IMR-90 (cell line): ENCODE measurements around the gene AKAP6. TPM values are rescaled to one million over a fixed set of nuclear protein-coding genes. Genes with fewer than 3 reads are reported as not detected.

Source experiments
- ATAC-seq: fragments of 200-7000 bp; cut with Tn5 transposase; 2 replicates; pipeline ENCODE4 v1.9.1; 2020; ENCODE audit warnings: low read depth, mild to moderate bottlenecking, moderate library complexity
- BruUV-seq: library from RNA; stranded (reverse); fragments of 400-500 nt; replicated peaks from 2 replicates; lab custom pipeline; 2021; lab: Mats Ljungman, UMichigan
- CTCF ChIA-PET: fragments of 300-600 bp; formaldehyde crosslinking; extraction: SDS; loops from one replicate; lab custom pipeline; 2021; ENCODE audit warnings: antibody characterized with exemption; lab: Yijun Ruan, JAX
- POLR2A ChIA-PET: fragments of 300-600 bp; sonication (Branson Sonifier 250); formaldehyde crosslinking; loops from one replicate; lab custom pipeline; 2022; ENCODE audit warnings: antibody characterized with exemption; ENCODE audit not compliant: unreplicated experiment; lab: Charles Lee
- DNase-seq: peaks from one replicate; pipeline ENCODE4 v3.0.0; 2013
- H2AFZ ChIP-seq: replicated peaks from 2 replicates; pipeline ENCODE3; 2013; ENCODE audit warnings: low read length, mild to moderate bottlenecking; ENCODE audit not compliant: poor library complexity
- H2AK5ac ChIP-seq: 2 replicates; pipeline ENCODE4 v1.6.1; 2013; ENCODE audit warnings: low read depth, low read length, inconsistent platforms
- H2AK9ac ChIP-seq: replicated peaks from 2 replicates; pipeline ENCODE3; 2013; ENCODE audit warnings: mild to moderate bottlenecking, low read depth, low read length, moderate library complexity; ENCODE audit not compliant: poor library complexity
- H2BK120ac ChIP-seq: 2 replicates; pipeline ENCODE4 v1.6.1; 2013; ENCODE audit warnings: low read depth, low read length, inconsistent platforms
- H2BK15ac ChIP-seq: 3 replicates; pipeline ENCODE4 v1.6.1; 2013; ENCODE audit warnings: low read depth, low read length, inconsistent platforms
- H2BK20ac ChIP-seq: 2 replicates; pipeline ENCODE4 v1.6.1; 2013; ENCODE audit warnings: low read depth, mild to moderate bottlenecking, inconsistent platforms, low read length, moderate library complexity
- H2BK5ac ChIP-seq: 2 replicates; pipeline ENCODE4 v1.6.1; 2013; ENCODE audit warnings: mild to moderate bottlenecking, low read depth, low read length, inconsistent platforms; ENCODE audit not compliant: poor library complexity, severe bottlenecking
- H3K14ac ChIP-seq: replicated peaks from 2 replicates; pipeline ENCODE4 v1.6.1; 2013; ENCODE audit warnings: low read depth, low read length, inconsistent platforms
- H3K18ac ChIP-seq: 2 replicates; pipeline ENCODE4 v1.6.1; 2013; ENCODE audit warnings: low read depth, low read length, control low read depth
- H3K23ac ChIP-seq: 2 replicates; pipeline ENCODE4 v1.6.1; 2013; ENCODE audit warnings: low read depth, low read length, inconsistent platforms
- H3K27ac ChIP-seq: 2 replicates; pipeline ENCODE4 v1.5.1; 2013; ENCODE audit warnings: mild to moderate bottlenecking, control low read depth, low read length; ENCODE audit not compliant: insufficient read depth
- H3K27me3 ChIP-seq: 2 replicates; pipeline ENCODE4 v1.6.1; 2013; ENCODE audit warnings: low read length; ENCODE audit not compliant: control insufficient read depth, insufficient read depth
- H3K36me3 ChIP-seq: 2 replicates; pipeline ENCODE4 v1.6.1; 2013; ENCODE audit warnings: low read length, mixed read lengths; ENCODE audit not compliant: control insufficient read depth, insufficient read depth
- H3K4ac ChIP-seq: 2 replicates; pipeline ENCODE4 v1.6.1; 2013; ENCODE audit warnings: low read depth, low read length, inconsistent platforms
- H3K4me1 ChIP-seq: 2 replicates; pipeline ENCODE4 v1.6.1; 2013; ENCODE audit warnings: low read length, mixed read lengths; ENCODE audit not compliant: control insufficient read depth, insufficient read depth
- H3K4me2 ChIP-seq: 2 replicates; pipeline ENCODE4 v1.6.1; 2013; ENCODE audit warnings: low read depth, mild to moderate bottlenecking, control low read depth, low read length, moderate library complexity
- H3K4me3 ChIP-seq: 2 replicates; pipeline ENCODE4 v1.5.1; 2013; ENCODE audit warnings: low read depth, mild to moderate bottlenecking, control low read depth, low read length, moderate library complexity; ENCODE audit not compliant: insufficient read depth
- H3K56ac ChIP-seq: 2 replicates; pipeline ENCODE4 v1.6.1; 2013; ENCODE audit warnings: low read length, inconsistent platforms; ENCODE audit not compliant: insufficient read depth; ENCODE audit errors: extremely low read depth
- H3K79me1 ChIP-seq, 2 experiments: 2 replicates each; pipeline ENCODE4 v1.6.1; 2013; ENCODE audit warnings: low read length in 2 of 2, inconsistent platforms in 1 of 2, low read depth in 1 of 2
- H3K9ac ChIP-seq: 2 replicates; pipeline ENCODE4 v1.6.1; 2013; ENCODE audit warnings: low read depth, low read length, control low read depth
- H3K9me1 ChIP-seq: 2 replicates; pipeline ENCODE4 v1.6.1; 2013; ENCODE audit warnings: low read length, inconsistent platforms; ENCODE audit not compliant: insufficient read depth
- H3K9me3 ChIP-seq: 2 replicates; pipeline ENCODE4 v1.6.1; 2013; ENCODE audit warnings: low read length; ENCODE audit not compliant: control insufficient read depth, insufficient read depth
- H4K20me1 ChIP-seq: 2 replicates; pipeline ENCODE4 v1.6.1; 2013; ENCODE audit warnings: low read length, inconsistent platforms; ENCODE audit not compliant: insufficient read depth
- H4K5ac ChIP-seq: 2 replicates; pipeline ENCODE4 v1.6.1; 2013; ENCODE audit warnings: mild to moderate bottlenecking, low read depth, low read length, control low read depth
- H4K8ac ChIP-seq, 2 experiments: 2 replicates each; pipeline ENCODE4 v1.6.1; 2013; ENCODE audit warnings: low read depth in 2 of 2, low read length in 2 of 2, control low read depth in 1 of 2, inconsistent platforms in 1 of 2
- H4K91ac ChIP-seq: 2 replicates; pipeline ENCODE4 v1.6.1; 2013; ENCODE audit warnings: low read depth, low read length, inconsistent platforms; ENCODE audit not compliant: insufficient read depth
- CTCF ChIP-seq: conservative IDR thresholded peaks from 2 replicates; pipeline ENCODE4 v1.5.1; 2012; ENCODE audit warnings: mild to moderate bottlenecking, low read depth, low read length, improper control_type of control experiment
- WGBS, 2 experiments: methylation state at CpG; one replicate each; pipeline versions ENCODE4 v1.1.5 to v1.1.7; 2013; ENCODE audit warnings: missing lambda C conversion rate in 2 of 2; ENCODE audit not compliant: insufficient read length in 1 of 2; ENCODE audit errors: extremely low coverage in 2 of 2; 5-methylcytosine and 5-hydroxymethylcytosine counted together
- dilution Hi-C: fragments of 300-500 bp; cut with HindIII; formaldehyde crosslinking; loops from one replicate; pipeline ENCODE4 v1.14.3; 2018; ENCODE audit warnings: low sequenced_read_pairs; ENCODE audit not compliant: unreplicated experiment
- in situ Hi-C: fragments of 300-500 bp; cut with MboI; formaldehyde crosslinking; loops from 3 replicates; pipeline ENCODE4 v1.14.3; 2019; ENCODE audit warnings: low sequenced_read_pairs, inconsistent platforms, mixed read lengths
- intact Hi-C: fragments of 100-400 bp; cut with micrococcal nuclease; formaldehyde crosslinking; loops from 2 replicates; pipeline ENCODE4 v1.10.0; 2022
- polyA plus RNA-seq, 3 experiments: library from polyadenylated mRNA; depleted of rRNA; stranded (reverse); fragments of >200 nt; gene quantifications; 2 replicates each; pipeline ENCODE4 v1.2.3, GENCODE V29; 2012; ENCODE audit warnings: low replicate concordance in 1 of 3
- total RNA-seq: library from RNA; depleted of rRNA; stranded (reverse); fragments of >200 nt; gene quantifications from 2 replicates; pipeline ENCODE4 v1.2.3, GENCODE V29; 2012

AKAP6 gene
- total and polyA plus RNA-seq, 2 of the 4 experiments (the other 2 are of a cell fraction), result 0.22 to 1.6 TPM

DNA sequence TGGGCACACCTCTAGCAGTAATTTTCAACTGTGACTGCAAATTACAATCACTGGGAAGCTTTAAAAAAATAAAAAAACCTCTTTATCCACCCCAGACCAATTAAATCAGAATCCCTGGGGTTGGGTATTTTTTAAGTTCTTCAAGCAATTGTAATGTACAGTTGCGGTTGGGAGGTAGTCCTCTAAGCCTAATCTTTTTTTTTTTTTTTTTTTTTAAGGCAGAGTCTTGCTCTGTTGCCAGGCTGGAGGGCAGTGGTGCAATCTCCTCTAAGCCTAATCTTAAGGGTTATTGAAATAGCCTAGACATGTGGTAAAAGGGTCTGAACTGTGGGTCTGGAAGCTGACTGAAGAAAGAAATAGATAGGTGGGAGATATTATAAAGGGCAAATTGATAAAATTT lies 230.5 kb downstream of the AKAP6 start:
- Histone ChIP-seq H2AK9ac (no peak overlapping the region), H3K79me1 (no peaks in the 10 kb centered on the region), H4K8ac (peak overlapping the region in 1 of 2 experiments; percentile 27; a peak in 1 of 4 replicates), H3K23ac (no peak overlapping the region), H3K9ac (peak overlapping the region; percentile 14; the same call in 1 of the 2 replicates), H2BK15ac (0 out of 3 replicates have a peak overlapping the region, but pooled peaks have one; percentile 57), H2AFZ (no peak overlapping the region), H3K27me3 (no peaks in the 10 kb centered on the region), H3K4me1 (no peaks in the 10 kb centered on the region), H3K36me3 (no peaks in the 10 kb centered on the region), H4K91ac (no peak overlapping the region), H2BK120ac (0 out of 2 replicates have a peak overlapping the region, but pooled peaks have one; percentile 45), H4K5ac (no peak overlapping the region), H4K20me1 (no peaks in the 10 kb centered on the region), H3K9me3 (no peaks in the 10 kb centered on the region), H3K18ac (no peak overlapping the region; the same call in 1 of the 2 replicates), H3K27ac (no peak overlapping the region), H3K14ac (no peak overlapping the region), H2BK5ac (no peak overlapping the region), H3K4me3 (no peak overlapping the region), H3K9me1 (peaks cover 6% of the 10 kb centered on the region; the same call in 1 of the 2 replicates), H2AK5ac (no peak overlapping the region), H3K4ac (no peak overlapping the region), H3K4me2 (no peak overlapping the region), H2BK20ac (no peak overlapping the region), H3K56ac (no peak overlapping the region)
- BruUV-seq, result no TSS peak
- TF ChIP-seq CTCF, result no peak
- CTCF ChIA-PET, result interaction anchor here (0.5 to 2.7 kb wide), 15 partner anchors 10 to 1054 kb away, joined by 3 to 10 read pairs (median 4); no protein-coding TSS in a partner anchor
- DNase-seq, result no peak
- intact Hi-C loops, result no loop called here
- POLR2A ChIA-PET, result no interaction called here
- dilution Hi-C loops, result no loop called here
- in situ Hi-C loops, result loop anchor here (10.0 kb wide), 1 partner anchor 495 kb away; no protein-coding TSS in a partner anchor
- ATAC-seq, result no peak
- WGBS, 2 experiments, result no CpG with 5 or more reads among the region's 1 CpG
